Measurements from ENCODE around the gene SLC38A10. TPM values are rescaled to one million over a fixed set of nuclear protein-coding genes. Genes with fewer than 3 reads are reported as not detected.

The SLC38A10 gene
- polyA plus RNA-seq, 1 of the 3 experiments (the other 2 are of a cell fraction): 82.2 TPM

DNA sequence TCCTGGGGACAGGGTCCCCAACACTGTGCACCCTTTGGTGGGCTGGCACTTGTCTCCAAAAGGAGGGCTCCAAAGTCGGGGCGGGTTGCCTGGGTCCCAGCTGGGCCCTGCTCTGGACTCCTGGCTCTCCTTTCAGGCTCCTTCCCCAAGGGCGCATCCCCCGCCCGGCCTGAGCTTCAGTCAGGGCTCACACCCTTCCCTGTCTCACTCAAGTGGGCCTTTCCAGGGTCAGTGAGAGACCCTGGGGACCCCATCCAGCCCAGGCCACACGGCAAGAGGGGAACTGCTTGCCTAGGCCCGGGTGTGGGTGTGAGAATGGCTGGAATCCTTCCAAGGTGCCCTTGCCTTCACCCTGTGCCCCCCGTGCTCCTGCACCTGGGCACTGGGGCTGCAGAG is 41.8 kb upstream of the SLC38A10 start:
- 85% methylated on average over 8 of the region's 8 CpGs for WGBS (ENCODE audit: low lambda C conversion rate)
- H3K27me3 ChIP-seq (ENCODE audit: insufficient read depth): no peaks in the 10 kb centered on the region
- no peaks in the 10 kb centered on the region for H3K9me3 ChIP-seq
- peaks cover 36% of the 10 kb centered on the region for H3K79me2 ChIP-seq (ENCODE audit: insufficient read depth)
- H3K27ac ChIP-seq (ENCODE audit: low read depth in 2 of 2, low read length in 1 of 2): peak overlapping the region in 1 of 2 experiments; percentile 97; a peak in 2 of 4 replicates
- DNase-seq: no peak
- H3K4me2 ChIP-seq: no peak overlapping the region
- H3K36me3 ChIP-seq (replicated peaks in 1 of 2; ENCODE audit: control insufficient read depth in 1 of 2, insufficient read depth in 2 of 2, low read length in 1 of 2): peaks cover 5 to 11% of the 10 kb centered on the region in 2 experiments
- CTCF ChIA-PET: interaction anchor here (0.6 to 2.7 kb wide), 10 partner anchors 14 to 98 kb away, joined by 3 to 15 read pairs (median 5); partner anchors contain the start of gene SLC38A10
- H3K9me2 ChIP-seq: no peaks in the 10 kb centered on the region
- no peak overlapping the region for H3K4me3 ChIP-seq (ENCODE audit: low read depth in 2 of 2, low read length in 1 of 2)
- TF ChIP-seq EZH2phosphoT487 (IDR thresholded peaks at IDR 0.05; ENCODE audit: borderline replicate concordance, low read depth): no peak
- TF ChIP-seq YY1 (IDR thresholded peaks at IDR 0.05; ENCODE audit: low read depth): no peak
- no peak for TF ChIP-seq POLR2AphosphoS5 (IDR thresholded peaks at IDR 0.05; ENCODE audit: low read depth, low read length)
- TF ChIP-seq MXI1 (IDR thresholded peaks at IDR 0.05; ENCODE audit: low read depth, low read length): no peak
- TF ChIP-seq, protein P1, sequence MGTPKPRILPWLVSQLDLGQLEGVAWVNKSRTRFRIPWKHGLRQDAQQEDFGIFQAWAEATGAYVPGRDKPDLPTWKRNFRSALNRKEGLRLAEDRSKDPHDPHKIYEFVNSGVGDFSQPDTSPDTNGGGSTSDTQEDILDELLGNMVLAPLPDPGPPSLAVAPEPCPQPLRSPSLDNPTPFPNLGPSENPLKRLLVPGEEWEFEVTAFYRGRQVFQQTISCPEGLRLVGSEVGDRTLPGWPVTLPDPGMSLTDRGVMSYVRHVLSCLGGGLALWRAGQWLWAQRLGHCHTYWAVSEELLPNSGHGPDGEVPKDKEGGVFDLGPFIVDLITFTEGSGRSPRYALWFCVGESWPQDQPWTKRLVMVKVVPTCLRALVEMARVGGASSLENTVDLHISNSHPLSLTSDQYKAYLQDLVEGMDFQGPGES (IDR thresholded peaks at IDR 0.05; ENCODE audit: low read depth, low read length): no peak
- no peak for TF ChIP-seq FOSL2 (IDR thresholded peaks at IDR 0.05; ENCODE audit: borderline replicate concordance, low read depth)
- TF ChIP-seq, protein P2, sequence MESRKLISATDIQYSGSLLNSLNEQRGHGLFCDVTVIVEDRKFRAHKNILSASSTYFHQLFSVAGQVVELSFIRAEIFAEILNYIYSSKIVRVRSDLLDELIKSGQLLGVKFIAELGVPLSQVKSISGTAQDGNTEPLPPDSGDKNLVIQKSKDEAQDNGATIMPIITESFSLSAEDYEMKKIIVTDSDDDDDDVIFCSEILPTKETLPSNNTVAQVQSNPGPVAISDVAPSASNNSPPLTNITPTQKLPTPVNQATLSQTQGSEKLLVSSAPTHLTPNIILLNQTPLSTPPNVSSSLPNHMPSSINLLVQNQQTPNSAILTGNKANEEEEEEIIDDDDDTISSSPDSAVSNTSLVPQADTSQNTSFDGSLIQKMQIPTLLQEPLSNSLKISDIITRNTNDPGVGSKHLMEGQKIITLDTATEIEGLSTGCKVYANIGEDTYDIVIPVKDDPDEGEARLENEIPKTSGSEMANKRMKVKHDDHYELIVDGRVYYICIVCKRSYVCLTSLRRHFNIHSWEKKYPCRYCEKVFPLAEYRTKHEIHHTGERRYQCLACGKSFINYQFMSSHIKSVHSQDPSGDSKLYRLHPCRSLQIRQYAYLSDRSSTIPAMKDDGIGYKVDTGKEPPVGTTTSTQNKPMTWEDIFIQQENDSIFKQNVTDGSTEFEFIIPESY (IDR thresholded peaks at IDR 0.05; ENCODE audit: borderline replicate concordance, low read depth): no peak
- TF ChIP-seq GATA2 (CRISPR knock-in tag; IDR thresholded peaks at IDR 0.05): no peak
- no peak for TF ChIP-seq RFX5 (IDR thresholded peaks at IDR 0.05; ENCODE audit: low read length)
- no peak for TF ChIP-seq FOXJ3 (CRISPR knock-in tag; IDR thresholded peaks at IDR 0.05)
- TF ChIP-seq NRF1 (IDR thresholded peaks at IDR 0.05; ENCODE audit: low read depth, low read length): no peak
- H4K20me1 ChIP-seq (ENCODE audit: insufficient read depth): peaks cover 50% of the 10 kb centered on the region
- H3F3A ChIP-seq (replicated peaks; ENCODE audit: insufficient read depth): peaks cover 11% of the 10 kb centered on the region
- H3K9ac ChIP-seq: no peak overlapping the region
- POLR2A ChIA-PET: interaction anchor here (0.7 to 5.2 kb wide), 5 partner anchors 14 to 44 kb away, joined by 3 to 37 read pairs (median 4); partner anchors contain the start of gene SLC38A10
- H2AFZ ChIP-seq (ENCODE audit: low read depth): no peak overlapping the region
- peaks cover 0 to 91% of the 10 kb centered on the region in 2 experiments; a peak in 3 of 4 replicates for H3K4me1 ChIP-seq (ENCODE audit: control insufficient read depth in 1 of 2, insufficient read depth in 2 of 2, low read depth in 1 of 2, low read length in 1 of 2)

DNA sequence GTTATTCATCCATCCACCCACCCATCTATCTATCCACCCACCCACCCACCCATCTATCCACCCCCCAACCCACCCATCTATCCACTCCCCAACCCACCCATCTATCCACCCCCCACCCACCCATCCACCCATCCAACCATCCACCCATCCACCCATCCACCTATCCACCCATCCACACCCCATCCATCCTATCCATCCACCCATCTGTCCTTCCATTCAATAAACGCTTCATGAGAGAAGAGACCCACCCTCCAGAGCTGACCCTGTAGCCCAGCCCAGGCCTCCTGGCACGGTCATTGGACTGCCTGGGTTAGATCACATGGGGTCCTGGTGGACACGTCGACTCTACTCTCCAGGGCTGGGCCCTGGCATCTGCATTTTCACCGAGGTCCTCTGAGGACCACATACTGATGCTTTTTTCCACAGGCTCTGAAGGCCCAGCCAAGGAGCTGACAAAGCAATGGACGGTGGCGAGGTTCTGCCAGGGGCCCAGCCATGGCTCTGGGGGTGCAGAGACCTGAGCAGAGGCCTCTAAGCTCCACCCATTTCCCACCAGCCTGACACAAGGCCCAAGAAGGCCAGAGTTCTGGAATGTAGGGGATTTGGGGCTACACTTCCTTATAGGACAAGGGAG is 41.3 kb upstream of the SLC38A10 start:
- no peak overlapping the region for H2AFZ ChIP-seq (ENCODE audit: low read depth)
- ChIA-PET POLR2A (interaction anchor here (0.7 to 5.2 kb wide), 5 partner anchors 13 to 43 kb away, joined by 3 to 37 read pairs (median 4); partner anchors contain the start of gene SLC38A10), CTCF (interaction anchor here (0.9 to 2.7 kb wide), 9 partner anchors 13 to 61 kb away, joined by 3 to 15 read pairs (median 5); partner anchors contain the start of gene SLC38A10)
- peaks cover 11% of the 10 kb centered on the region for H3F3A ChIP-seq (replicated peaks; ENCODE audit: insufficient read depth)
- 95% methylated on average over 6 of the region's 7 CpGs for WGBS (ENCODE audit: low lambda C conversion rate)
- no peak overlapping the region for H3K4me2 ChIP-seq
- no peaks in the 10 kb centered on the region for H3K9me2 ChIP-seq
- H3K4me3 ChIP-seq (ENCODE audit: low read depth in 2 of 2, low read length in 1 of 2): no peak overlapping the region
- H3K9me3 ChIP-seq: no peaks in the 10 kb centered on the region
- no peak for DNase-seq
- peaks cover 45% of the 10 kb centered on the region for H4K20me1 ChIP-seq (ENCODE audit: insufficient read depth)
- peak overlapping the region in 1 of 2 experiments; percentile 97; a peak in 1 of 4 replicates for H3K27ac ChIP-seq (ENCODE audit: low read depth in 2 of 2, low read length in 1 of 2)
- H3K79me2 ChIP-seq (ENCODE audit: insufficient read depth): peaks cover 31% of the 10 kb centered on the region
- peaks cover 5 to 8% of the 10 kb centered on the region in 2 experiments for H3K36me3 ChIP-seq (replicated peaks in 1 of 2; ENCODE audit: control insufficient read depth in 1 of 2, insufficient read depth in 2 of 2, low read length in 1 of 2)
- no peaks in the 10 kb centered on the region for H3K27me3 ChIP-seq (ENCODE audit: insufficient read depth)
- peaks cover 0 to 91% of the 10 kb centered on the region in 2 experiments; a peak in 2 of 4 replicates for H3K4me1 ChIP-seq (ENCODE audit: control insufficient read depth in 1 of 2, insufficient read depth in 2 of 2, low read depth in 1 of 2, low read length in 1 of 2)
- H3K9ac ChIP-seq: no peak overlapping the region
- TF ChIP-seq RCOR1 (IDR thresholded peaks at IDR 0.05; ENCODE audit: low read length) (no peak), FOSL2 (IDR thresholded peaks at IDR 0.05; ENCODE audit: borderline replicate concordance, low read depth) (no peak), EP300 (IDR thresholded peaks at IDR 0.05; ENCODE audit: borderline replicate concordance in 1 of 2, low read depth in 1 of 2, low read length in 1 of 2) (no peak), NFIC (IDR thresholded peaks at IDR 0.05; ENCODE audit: borderline replicate concordance) (no peak), EZH2phosphoT487 (IDR thresholded peaks at IDR 0.05; ENCODE audit: borderline replicate concordance, low read depth) (no peak), GATA2 (CRISPR knock-in tag; IDR thresholded peaks at IDR 0.05) (no peak), MEF2A (IDR thresholded peaks at IDR 0.05; ENCODE audit: borderline replicate concordance, low read depth) (no peak), MXI1 (IDR thresholded peaks at IDR 0.05; ENCODE audit: low read depth, low read length) (no peak), RXRA (IDR thresholded peaks at IDR 0.05; ENCODE audit: borderline replicate concordance, low read depth) (no peak), FOXM1 (IDR thresholded peaks at IDR 0.05; ENCODE audit: low read depth) (no peak), TCF12 (IDR thresholded peaks at IDR 0.05) (no peak)
- TF ChIP-seq, protein P3, sequence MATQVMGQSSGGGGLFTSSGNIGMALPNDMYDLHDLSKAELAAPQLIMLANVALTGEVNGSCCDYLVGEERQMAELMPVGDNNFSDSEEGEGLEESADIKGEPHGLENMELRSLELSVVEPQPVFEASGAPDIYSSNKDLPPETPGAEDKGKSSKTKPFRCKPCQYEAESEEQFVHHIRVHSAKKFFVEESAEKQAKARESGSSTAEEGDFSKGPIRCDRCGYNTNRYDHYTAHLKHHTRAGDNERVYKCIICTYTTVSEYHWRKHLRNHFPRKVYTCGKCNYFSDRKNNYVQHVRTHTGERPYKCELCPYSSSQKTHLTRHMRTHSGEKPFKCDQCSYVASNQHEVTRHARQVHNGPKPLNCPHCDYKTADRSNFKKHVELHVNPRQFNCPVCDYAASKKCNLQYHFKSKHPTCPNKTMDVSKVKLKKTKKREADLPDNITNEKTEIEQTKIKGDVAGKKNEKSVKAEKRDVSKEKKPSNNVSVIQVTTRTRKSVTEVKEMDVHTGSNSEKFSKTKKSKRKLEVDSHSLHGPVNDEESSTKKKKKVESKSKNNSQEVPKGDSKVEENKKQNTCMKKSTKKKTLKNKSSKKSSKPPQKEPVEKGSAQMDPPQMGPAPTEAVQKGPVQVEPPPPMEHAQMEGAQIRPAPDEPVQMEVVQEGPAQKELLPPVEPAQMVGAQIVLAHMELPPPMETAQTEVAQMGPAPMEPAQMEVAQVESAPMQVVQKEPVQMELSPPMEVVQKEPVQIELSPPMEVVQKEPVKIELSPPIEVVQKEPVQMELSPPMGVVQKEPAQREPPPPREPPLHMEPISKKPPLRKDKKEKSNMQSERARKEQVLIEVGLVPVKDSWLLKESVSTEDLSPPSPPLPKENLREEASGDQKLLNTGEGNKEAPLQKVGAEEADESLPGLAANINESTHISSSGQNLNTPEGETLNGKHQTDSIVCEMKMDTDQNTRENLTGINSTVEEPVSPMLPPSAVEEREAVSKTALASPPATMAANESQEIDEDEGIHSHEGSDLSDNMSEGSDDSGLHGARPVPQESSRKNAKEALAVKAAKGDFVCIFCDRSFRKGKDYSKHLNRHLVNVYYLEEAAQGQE (IDR thresholded peaks at IDR 0.05; ENCODE audit: low read depth, low read length): no peak

Measured in SK-N-SH (cell line).